Fibroblast of skin of left biceps (primary cell): Measurements from ENCODE around the gene SLC2A1.
"Not testable (repeated sequence)": the region's sequence is repeated elsewhere in the genome, so short reads cannot be mapped to it uniquely, and the experiment has no call there.

Experiments
- DNase-seq, 2 experiments: peaks; one replicate each; pipeline ENCODE4 v3.0.0-alpha.2; 2013; ENCODE audit warnings: low read depth in 2 of 2

The SLC2A1 gene

DNA sequence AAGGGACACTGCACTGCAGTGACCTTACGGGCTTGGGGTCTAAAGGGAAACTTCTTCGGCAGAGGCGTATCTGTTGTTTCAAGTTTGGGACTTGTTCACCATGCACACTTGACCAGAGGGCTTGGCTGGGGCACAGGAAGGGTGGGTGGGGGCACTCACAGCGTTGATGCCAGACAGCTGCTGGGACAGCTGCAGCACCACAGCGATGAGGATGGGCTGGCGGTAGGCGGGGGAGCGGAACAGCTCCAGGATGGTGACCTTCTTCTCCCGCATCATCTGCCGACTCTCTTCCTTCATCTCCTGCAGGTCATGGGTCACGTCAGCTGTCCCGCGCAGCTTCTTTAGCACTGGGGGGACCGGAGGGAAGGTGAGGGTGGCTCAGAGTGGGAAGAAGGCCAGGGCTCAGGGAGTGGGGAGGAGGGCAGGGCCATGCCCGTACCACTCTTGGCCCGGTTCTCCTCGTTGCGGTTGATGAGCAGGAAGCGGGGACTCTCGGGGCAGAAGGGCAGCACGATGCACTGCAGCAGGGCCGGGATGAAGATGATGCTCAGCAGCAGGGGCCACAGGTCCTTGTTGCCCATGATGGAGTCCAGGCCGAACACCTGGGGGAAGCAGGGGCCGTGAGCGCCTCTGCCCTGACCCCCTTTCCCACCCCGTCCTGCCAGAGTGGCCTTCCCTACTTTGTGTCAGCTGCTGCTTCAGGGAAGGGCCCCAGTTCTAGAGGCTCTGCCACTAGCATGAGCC lies 29.1 kb downstream of the SLC2A1 start:
- DNase-seq, result no peak

DNA sequence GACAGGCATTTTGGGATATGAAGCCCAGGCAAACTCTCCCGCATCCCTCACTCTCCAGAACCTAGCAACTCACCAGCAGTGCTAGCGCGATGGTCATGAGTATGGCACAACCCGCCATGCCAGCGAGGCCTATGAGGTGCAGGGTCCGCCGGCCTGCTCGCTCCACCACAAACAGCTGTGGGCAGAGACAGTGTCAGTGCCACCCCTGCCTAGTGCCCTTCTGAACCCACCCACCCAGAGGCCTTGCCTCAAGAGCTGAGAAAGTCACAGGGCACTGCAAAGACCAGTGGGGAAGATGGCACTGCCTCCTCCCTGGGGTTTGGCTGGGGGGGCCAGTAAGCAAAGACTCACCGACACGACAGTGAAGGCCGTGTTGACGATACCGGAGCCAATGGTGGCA lies 29.8 kb downstream of the SLC2A1 start:
- no peak for DNase-seq

DNA sequence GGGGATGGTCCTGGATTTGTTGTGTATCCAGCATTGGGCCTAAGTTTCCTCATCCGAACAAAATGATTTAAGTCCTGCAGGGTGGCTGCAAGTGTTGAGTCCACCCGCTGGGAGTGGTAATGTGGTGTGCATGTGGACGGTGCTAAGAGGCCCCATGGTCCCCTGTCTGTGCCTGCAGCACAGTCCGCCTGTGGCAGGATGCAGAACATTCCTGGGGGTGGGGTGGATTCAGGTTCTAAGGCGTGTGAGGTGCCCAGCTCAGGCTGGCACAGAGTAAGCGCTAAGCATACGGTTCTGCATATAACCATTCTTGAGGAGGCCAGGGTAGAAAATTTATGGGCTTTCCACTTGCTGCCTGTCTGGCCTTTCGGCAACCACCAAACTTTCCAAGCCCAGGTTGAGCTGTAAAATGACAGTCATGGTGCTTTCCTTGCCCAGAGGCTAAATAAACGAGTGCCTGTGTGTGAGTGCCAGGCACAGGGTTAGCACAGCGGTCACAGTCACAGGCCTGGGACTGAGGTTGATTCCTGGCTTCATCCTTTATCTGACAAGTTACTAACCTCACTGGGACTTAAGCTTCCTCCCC lies 30.7 kb downstream of the SLC2A1 start:
- no peak for DNase-seq

DNA sequence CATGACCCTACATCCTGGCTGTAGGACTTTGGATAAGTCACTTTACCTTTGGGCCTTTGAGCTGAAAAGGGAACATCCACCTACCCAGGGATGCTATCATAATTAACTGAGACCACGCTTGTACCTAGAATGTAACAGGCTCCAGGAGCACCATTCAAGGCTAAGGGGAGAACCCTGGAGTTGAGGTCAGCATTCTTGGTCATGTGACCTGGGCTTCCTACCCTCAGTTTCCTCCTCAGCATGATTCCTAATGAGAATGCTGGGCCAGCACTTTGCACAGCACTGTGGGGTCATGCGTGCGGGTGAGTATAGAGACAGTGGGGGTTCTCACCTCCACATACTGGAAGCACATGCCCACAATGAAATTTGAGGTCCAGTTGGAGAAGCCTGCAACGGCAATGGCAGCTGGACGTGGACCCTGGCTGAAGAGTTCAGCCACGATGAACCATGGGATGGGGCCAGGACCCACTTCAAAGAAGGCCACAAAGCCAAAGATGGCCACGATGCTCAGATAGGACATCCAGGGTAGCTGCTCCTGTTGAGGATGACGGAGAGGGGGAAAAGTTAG lies 31.3 kb downstream of the SLC2A1 start:
- DNase-seq, result no peak

DNA sequence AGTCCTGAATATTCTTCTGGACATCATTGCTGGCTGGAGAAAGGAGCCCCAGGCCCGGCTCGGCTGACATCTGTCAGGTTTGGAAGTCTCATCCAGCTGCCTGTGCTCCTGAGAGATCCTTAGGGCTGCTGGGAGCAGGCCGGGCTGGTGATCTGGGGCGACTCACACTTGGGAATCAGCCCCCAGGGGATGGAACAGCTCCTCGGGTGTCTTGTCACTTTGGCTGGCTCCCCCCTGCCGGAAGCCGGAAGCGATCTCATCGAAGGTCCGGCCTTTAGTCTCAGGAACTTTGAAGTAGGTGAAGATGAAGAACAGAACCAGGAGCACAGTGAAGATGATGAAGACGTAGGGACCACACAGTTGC lies 31.8 kb downstream of the SLC2A1 start:
- no peak for DNase-seq

DNA sequence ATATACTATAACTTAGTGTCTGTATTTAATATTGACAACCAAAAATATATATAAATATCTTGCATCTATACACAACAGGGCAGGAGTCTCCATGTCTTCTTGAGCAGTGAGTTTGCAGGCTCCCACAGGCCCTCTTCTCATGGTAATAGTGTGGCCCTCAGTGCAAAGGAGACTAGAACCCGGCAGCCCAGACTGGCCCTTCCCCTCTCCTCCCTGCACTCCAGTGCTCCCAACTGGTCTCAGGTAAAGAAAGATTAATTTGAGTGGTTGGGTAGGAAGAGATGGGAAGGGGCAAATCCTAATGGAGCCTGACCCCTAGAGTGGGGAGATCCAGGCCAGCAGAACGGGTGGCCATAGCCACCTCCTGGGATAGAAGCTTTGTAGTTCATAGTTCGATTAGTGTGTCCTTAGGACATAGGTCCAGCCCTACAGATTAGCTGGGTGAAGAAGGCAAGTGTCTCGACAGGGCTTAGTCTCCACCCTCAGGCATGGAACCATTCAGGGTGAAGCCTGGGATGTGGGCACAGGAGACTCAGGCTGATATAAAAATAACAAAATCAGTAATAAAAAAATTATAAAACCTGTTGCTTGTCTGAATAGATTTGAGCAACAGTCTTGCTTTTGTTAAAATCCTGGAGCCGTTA lies 32.3 kb downstream of the SLC2A1 start:
- no peak for DNase-seq

DNA sequence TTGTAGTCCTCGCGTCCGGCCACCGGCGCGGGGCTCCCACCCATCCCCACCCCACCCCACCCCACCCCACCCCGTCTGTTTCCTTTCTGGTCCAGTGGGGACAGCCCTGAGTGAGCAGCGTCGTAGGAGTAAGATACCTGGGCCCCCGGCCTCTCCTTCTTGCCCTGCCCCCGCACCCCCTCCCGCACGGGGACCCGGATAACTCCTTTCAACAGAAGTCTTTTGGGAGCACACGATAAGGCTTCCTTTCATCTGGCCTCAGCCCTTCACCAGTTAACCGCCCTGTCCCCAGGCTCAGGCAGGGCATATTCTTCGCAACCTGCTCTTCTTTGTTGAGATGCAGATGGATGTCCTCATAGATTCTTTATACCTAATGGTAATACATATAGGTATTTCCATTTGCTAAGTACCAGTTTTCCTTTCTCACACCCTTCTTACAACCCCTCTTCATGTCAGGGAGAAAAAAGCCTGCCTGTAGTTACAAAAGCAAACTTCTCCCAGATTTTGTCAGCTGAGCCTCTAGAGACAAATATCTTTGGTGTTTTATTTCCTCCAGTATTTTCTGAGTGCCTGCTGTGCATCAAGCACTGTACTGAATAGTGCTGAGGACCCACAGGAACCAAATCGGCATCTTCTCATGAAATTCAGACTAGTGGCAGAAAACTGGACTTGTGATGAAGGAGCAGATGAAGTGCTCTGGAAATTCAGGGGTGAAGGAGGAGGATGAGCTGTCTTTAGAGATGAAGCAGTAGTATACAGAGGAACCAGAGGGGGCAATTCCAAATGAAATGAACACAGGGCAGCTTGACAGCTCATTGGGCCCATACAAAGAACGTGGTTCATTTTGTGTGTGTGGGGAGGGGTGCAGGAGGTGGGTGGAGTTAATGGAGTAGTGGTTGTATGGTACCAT lies 33.6 kb downstream of the SLC2A1 start:
- no peak for DNase-seq

DNA sequence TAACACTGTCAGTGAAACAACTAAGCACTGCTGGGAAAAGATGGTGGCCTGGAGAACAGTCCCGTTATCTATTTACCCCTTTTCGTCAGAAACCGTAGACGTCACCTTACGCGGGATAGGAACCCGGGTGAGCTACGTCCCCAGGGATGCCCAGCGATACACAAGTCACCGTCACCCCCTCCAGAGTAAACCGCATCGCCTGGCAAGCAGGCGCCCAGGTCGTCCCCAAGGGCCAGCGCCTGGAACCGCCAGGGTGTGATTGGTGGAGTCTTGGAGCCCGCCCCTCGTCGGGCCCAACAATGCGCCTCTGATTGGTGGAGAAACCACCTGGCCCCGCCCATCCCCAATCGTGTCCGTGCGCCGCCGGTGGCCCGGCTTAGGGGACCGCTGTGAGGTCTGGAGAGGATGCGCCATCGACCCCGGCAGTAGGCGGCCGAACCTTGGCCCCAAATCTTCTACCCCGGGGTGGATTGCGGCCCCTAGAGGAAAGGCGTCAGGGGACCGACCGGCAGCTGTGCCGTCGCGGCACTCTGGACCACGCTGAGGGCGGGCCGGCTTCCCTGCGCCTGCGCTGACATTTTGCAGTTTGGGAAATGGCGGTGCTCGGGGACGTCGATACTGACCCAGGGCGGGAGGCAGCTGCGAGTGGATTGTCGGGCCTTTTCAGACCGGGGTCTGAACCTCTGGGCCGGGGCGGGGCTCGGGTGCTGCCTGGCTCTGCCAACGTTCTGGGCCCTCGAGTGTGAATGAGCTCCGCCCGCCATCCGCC lies 34.4 kb downstream of the SLC2A1 start:
- peak; percentile 54 to 59 for DNase-seq

DNA sequence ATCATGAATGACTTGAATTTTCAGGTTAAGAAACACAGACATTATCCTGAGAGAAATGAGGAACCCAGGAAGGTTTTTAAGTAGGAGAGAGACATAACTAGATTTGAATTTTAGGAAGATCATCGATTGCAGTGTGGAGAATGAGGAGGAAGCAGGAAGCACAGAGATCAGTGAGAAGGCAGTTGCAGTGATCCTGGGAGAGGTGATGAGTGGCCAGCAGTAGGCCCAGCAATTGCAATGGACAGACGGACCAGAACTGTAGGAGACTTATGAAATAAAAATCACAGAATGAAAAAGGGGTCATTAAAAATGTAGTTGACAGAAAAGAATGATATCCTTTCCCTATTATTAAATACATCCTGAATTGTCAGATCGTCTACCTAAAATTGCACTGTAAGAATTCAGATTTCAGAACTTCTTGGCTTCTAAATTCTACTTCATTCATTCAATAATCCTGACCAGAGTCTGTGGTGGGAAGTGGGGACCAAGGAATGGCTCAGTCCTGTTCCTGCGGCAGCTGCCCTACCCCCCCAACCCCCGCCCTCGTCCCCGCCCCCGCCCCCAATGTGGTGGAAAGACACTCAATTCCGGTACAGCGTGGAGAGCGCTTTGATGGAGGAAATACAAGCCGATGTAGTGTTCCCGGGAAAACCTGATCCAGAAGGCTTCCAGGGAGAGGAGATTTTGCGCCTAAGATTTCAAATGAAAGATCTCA lies 35.1 kb downstream of the SLC2A1 start:
- no peak for DNase-seq

DNA sequence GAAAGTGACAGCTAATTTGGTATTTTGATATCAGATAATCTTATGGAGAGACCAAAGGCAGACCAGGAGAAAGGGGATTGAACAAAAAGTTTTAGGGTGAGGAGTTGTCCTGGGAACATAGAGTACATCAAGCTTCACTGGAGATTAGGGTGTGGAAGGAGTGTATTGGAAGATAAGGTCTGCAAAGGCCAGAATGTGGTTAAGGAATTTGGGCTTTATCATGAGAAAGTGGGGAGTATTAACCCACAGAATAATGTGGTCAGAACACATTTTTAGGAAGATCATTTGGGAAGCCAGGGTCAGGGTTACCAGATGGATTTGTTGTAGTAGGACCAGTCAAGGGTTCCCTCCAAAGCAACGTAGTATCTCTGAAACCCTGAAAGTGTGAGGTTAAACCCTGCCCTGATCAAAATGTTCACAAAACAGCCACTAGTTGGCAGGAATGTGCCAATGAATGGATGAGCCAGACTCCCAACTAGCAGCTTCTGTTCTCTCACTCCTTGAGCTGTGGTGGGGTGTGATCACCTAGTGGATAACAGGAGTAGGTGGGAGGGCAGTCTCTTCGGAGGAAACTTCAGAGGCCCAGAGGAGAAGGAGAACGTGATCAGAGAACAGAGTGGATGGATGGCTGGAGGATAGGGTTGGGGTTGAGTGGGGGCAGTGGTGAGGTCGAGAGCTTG lies 35.8 kb downstream of the SLC2A1 start:
- peak; percentile 40 to 50 for DNase-seq

DNA sequence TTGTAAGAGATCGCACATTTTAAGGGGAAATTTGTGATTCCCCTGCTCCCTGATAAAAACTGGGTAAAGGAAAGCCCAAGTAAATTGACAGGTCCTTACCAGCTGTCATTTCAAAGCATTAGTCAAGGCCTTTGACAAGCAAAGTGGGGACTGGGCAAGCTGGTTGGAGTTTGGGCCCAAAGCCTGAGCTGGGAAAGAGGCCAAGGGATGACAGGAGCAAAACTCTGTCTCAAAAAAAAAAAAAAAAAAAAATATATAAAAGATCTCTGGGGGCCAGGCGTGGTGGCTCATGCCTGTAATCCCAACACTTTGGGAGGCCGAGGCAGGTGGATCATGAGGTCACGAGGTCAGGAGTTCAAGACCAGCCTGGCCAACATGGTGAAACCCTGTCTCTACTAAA lies 36.9 kb downstream of the SLC2A1 start:
- no peak for DNase-seq

DNA sequence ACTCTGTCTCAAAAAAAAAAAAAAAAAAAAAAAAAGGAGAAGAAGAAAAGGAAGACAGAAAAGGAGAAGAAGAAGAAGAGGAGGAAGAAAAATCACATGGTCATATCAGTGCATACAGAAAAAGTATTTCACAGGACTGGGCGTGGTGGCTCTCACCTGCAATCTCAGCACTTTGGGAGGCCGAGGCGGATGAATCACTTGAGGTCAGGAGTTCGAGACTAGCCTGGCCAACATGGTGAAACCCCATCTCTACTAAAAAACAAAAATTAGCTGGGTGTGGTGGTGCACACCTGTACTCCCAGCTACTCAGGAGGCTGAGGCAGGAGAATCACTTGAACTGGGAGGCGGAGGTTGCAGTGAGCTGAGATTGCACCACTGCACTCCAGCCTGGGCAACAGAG lies 39.0 kb downstream of the SLC2A1 start:
- DNase-seq, result not testable (repeated sequence)

DNA sequence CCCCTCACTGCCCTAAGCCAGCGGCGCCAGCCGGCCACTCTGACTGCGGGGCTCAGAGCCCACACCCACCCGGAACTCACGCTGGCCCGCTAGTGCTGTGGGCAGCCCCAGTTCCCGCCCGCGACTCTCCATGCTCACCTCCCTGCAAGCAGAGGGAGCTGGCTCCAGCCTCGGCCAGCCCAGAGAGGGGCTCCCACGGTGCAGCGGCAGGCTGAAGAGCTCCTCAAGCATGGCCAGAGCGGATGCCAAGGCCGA lies 41.5 kb downstream of the SLC2A1 start:
- no peak for DNase-seq

DNA sequence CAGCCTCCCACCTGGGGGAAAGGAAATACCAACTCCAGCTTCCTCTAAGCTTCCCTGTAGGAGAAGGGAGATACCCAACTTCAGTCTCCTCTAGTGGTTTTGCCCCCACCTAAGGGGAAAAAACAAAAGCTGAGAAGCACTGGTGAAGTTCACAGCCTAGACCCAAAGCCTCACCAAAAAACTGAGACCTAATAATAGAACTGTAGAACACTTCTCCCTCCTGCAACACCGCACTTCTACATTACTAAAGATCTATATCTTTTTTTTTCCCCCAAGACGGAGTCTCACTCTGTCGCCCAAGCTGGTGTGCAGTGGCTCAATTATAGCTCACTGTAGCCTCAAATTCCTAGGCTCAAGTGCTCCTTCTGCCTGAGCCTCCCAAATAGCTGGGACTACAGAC lies 43.2 kb downstream of the SLC2A1 start:
- no peak for DNase-seq

DNA sequence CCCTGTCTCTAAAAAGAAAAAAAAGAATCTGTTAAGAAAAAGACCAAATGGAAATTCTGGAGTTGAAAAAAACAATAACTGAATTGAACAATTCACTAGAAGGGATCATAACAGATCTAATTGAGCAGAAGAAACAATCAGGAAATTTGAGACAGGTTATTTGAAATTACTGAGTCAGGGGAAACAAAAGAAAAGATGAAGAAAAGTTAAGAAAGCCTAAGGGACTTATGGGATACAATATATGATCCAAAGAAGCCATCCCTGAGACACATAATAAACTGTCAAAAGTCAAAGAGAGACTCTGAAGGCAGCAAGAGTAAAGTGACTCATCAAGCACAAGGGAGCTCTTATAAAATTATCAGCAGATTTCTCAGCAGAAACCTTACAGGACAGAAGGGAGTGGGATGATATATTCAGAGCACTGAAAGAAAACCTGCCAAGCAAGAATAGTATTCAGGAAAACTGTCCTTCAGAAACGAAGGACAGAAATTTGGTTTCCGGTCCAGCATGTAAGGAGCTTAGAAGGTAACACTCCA lies 44.5 kb downstream of the SLC2A1 start:
- no peak for DNase-seq

DNA sequence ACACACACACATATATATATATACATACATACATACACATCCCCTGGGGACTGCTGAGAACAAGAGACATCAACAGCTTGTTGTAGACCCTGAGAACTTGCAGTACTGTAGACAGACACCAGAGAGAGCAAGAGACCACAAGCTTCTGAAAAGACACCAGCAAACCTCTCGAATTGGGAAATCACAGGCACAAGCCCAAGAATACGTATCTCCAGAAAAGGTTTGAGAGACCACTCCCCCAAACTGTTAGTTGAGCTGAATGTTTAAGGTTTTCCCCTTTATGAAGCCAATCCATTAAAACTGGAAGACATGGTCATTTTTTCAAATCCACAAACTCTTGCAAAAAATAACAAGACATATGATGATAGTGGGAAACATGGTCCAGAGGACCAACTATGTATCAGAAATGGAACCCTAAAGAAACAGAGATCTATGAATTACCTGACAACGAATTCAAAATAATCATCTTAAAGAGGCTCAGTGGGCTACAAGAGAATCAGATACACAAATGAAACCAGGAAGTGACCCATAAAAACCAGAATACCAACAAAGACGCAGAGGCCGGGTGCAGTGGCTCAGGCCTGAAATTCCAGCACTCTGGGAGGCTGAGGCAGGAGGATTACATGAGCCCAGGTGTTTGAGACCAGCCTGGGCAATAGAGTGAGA lies 45.1 kb downstream of the SLC2A1 start:
- peak; percentile 49 to 54 for DNase-seq

DNA sequence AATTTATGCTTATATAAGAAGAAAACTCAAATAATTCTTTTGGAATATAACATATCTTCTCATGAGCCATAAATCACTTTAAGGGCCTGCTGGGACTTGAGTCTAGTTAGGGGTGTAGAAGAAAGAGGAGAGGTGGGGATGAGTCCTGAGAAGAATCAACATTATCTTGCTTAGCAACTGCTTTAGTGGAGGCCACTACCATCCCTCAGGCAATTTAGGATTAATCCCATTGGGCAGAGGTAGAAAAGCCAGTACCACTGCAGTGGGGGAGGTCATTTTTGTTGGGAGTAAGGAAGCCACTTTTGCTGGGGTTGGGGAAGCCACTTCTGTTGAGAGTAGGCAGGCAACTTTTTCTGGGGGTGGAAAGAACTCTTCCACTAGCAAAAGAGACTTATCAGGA lies 47.7 kb downstream of the SLC2A1 start:
- no peak for DNase-seq

DNA sequence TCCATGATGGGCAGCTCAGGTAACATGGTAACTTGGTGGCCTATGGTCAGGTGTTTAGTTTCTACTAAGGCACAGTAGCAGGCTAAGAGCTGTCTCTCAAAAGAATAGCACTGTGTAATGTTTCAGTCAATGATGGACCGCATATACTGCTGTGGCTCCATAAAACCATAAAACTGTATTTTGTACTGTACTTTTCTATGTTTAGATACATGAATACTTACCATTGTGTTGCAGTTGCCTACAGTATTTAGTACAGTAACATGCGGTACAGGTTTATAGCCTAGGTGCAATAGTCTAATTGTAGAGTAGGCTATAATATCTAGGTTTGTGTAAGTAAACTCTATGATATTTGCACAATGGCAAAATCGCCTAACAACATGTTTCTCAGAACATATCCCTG lies 50.6 kb downstream of the SLC2A1 start:
- DNase-seq, result no peak

DNA sequence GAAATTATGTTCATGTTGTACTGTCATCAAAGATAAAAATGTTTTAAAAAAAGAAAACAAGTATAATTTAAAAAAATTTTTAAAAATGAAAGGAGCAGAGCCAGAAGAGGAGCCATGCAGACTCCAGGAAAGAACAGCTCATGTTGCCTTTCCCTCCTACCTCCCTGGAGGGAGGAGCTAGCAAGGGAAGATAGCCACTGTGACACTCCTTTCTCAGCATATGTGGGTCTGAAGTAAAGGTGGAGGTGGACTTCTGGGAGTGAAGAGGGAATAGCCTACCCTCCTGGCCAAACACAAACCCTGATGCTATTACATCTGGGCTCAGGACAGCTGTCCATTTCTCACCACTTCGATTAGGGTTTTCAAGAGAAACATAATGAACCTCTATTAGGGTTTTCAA lies 54.2 kb downstream of the SLC2A1 start:
- no peak for DNase-seq
